ENCODE data around the gene EDDM3A. TPM values are rescaled to one million over a fixed set of nuclear protein-coding genes. Genes with fewer than 3 reads are reported as not detected.

The EDDM3A gene
- total RNA-seq, 1 donor: not detected

DNA sequence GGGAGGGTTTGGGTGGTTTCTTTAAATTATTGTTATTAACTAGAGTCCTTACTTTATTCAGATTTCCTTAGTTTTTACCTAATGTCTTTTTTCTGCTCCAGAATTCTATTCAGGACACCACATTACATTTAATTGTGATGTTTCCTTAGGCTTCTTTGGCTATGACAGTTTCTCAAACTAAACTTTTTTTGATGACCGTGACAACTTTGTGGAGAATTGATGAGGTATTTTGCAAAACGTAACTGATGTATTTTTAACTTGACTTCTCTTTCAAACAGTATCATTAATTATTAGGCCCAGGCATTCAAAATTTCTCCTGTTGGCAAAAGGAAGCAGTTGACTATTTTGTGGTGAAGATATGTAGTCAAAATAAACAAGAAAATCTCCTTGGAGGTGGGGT, 45.9 kb downstream of the EDDM3A start:
- H3K4me3 ChIP-seq (ENCODE audit: low read depth, low read length): no peak overlapping the region
- DNase-seq (ENCODE audit: low read depth): no peak
- TF ChIP-seq, protein P1, sequence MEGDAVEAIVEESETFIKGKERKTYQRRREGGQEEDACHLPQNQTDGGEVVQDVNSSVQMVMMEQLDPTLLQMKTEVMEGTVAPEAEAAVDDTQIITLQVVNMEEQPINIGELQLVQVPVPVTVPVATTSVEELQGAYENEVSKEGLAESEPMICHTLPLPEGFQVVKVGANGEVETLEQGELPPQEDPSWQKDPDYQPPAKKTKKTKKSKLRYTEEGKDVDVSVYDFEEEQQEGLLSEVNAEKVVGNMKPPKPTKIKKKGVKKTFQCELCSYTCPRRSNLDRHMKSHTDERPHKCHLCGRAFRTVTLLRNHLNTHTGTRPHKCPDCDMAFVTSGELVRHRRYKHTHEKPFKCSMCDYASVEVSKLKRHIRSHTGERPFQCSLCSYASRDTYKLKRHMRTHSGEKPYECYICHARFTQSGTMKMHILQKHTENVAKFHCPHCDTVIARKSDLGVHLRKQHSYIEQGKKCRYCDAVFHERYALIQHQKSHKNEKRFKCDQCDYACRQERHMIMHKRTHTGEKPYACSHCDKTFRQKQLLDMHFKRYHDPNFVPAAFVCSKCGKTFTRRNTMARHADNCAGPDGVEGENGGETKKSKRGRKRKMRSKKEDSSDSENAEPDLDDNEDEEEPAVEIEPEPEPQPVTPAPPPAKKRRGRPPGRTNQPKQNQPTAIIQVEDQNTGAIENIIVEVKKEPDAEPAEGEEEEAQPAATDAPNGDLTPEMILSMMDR (IDR thresholded peaks at IDR 0.05; ENCODE audit: insufficient read depth, low read length): no peak

DNA sequence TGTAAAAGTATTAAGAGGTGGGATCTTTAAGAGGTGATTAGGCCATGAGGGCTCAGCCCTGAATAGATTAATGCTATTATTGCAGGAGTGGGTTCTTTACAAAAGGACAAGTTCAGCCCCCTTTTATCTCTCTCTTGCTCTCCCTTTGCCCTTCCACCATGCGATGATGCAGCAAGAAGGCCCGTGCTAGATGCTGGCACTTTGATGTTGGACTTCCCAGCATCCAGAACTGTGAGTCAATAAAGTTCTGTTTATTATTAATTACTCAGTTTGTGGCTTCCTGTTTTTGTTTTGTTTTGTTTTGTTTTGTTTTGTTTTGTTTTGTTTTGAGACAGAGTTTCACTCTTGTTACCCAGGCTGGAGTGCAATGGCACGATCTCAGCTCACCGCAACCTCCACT, 46.9 kb downstream of the EDDM3A start:
- DNase-seq (ENCODE audit: low read depth): no peak
- TF ChIP-seq, protein P1 (IDR thresholded peaks at IDR 0.05; ENCODE audit: insufficient read depth, low read length): no peak
- H3K4me3 ChIP-seq (ENCODE audit: low read depth, low read length): no peak overlapping the region

DNA sequence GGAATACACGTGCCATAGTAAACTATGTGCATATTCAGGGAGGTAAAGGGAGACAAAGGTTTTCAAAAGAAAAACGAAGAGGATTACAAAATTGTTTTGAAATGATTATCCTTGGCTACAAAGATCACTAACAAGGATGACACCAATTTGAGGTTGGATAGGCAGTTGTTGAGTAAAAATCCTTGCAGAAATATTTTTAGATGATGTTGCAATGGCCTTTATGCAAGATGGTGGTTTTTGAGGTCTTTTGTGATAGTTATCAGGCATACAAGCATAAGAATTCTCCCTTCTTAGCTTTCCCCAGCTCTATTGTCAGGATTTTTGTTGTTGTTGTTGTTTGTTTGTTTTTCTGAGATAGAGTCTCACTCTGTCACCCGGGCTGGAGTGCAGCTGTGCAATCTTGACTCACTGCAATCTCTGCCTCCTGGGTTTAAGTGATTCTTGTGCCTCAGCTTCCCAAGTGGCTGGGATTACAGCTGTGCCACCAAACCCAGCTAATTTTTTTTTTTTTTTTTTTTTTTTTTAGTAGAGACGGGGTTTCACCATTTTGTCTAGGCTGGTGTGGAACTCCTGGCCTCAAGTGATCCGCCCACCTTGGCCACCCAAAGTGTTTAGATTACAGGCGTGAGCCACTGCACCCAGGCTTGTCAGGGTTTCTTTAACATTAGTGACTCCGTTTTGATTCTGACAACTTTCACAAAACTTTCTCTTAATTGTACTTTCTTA, 49.1 kb downstream of the EDDM3A start:
- no peak for DNase-seq (ENCODE audit: low read depth)
- TF ChIP-seq, protein P1 (IDR thresholded peaks at IDR 0.05; ENCODE audit: insufficient read depth, low read length): no peak
- no peak overlapping the region for H3K4me3 ChIP-seq (ENCODE audit: low read depth, low read length)

DNA sequence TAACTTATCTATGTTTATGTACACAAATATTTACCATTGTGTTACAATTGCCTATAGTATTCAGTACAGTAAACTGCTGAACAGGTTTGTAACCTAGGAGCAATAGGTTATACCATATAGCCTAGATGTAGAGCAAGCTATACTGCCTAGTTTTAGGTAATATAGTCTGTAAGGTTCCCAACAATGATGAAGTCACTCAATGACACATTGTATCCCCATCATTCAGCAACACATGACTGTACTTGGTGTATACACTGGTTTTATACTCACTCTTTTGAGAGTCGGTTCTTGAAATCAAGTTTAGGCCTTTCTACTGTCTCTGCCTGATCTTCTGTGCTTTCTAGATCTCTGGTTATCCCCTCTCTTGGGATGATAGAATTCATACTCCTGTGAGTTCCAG, 51.5 kb downstream of the EDDM3A start:
- no peak for DNase-seq (ENCODE audit: low read depth)
- TF ChIP-seq, protein P1 (IDR thresholded peaks at IDR 0.05; ENCODE audit: insufficient read depth, low read length): no peak
- H3K4me3 ChIP-seq (ENCODE audit: low read depth, low read length): no peak overlapping the region

Other genes with a start within 250 kb of the EDDM3A start
- gene RNASE10, start 240.3 kb upstream of the EDDM3A start, total RNA-seq (ENCODE audit: low replicate concordance): 0.25 TPM in 1 of 2 replicates, not detected in the other
- not detected in 2 replicates for gene RNASE9, start 184.8 kb upstream of the EDDM3A start, total RNA-seq (ENCODE audit: low replicate concordance)
- not detected in 2 replicates for gene RNASE11, start 157.9 kb upstream of the EDDM3A start, total RNA-seq (ENCODE audit: low replicate concordance)
- gene RNASE12, start 154.5 kb upstream of the EDDM3A start, total RNA-seq (ENCODE audit: low replicate concordance): not detected in 2 replicates
- gene OR6S1, start 104.2 kb upstream of the EDDM3A start, total RNA-seq (ENCODE audit: low replicate concordance): not detected in 2 replicates
- gene RNASE4, start 61.3 kb upstream of the EDDM3A start, total RNA-seq (ENCODE audit: low replicate concordance): 4.8 and 24.1 TPM in 2 replicates
- 4.8 and 11.4 TPM in 2 replicates for gene ANG, start 57.1 kb upstream of the EDDM3A start, total RNA-seq (ENCODE audit: low replicate concordance)
- not detected in 2 replicates for gene EDDM3B, start 22.5 kb downstream of the EDDM3A start, total RNA-seq (ENCODE audit: low replicate concordance)
- not detected in 2 replicates for gene RNASE6, start 35.4 kb downstream of the EDDM3A start, total RNA-seq (ENCODE audit: low replicate concordance)
- 1.7 TPM in 1 of 2 replicates, not detected in the other for gene RNASE1, start 57.0 kb downstream of the EDDM3A start, total RNA-seq (ENCODE audit: low replicate concordance)
- not detected in 2 replicates for gene RNASE3, start 145.5 kb downstream of the EDDM3A start, total RNA-seq (ENCODE audit: low replicate concordance)
- gene RNASE2, start 209.6 kb downstream of the EDDM3A start, total RNA-seq (ENCODE audit: low replicate concordance): not detected in 2 replicates
- 17.3 and 44.2 TPM in 2 replicates for gene METTL17, start 244.1 kb downstream of the EDDM3A start, total RNA-seq (ENCODE audit: low replicate concordance)